ENCODE data around the gene NDUFS3. TPM values are rescaled to one million over a fixed set of nuclear protein-coding genes. Genes with fewer than 3 reads are reported as not detected.

Gene NDUFS3
- total and polyA plus RNA-seq, 10 of the 15 experiments (the other 5 are each of a cell fraction or from before 2014, with no cell fraction given), result 22.3 to 217 (median 125) TPM

- TF ChIP-seq MEF2A (IDR thresholded peaks at IDR 0.05; ENCODE audit: insufficient read depth, low read depth, low read length), result 0 out of 2 replicates have a peak, but pooled peaks have one; percentile 10
- TF ChIP-seq YY1 (IDR thresholded peaks at IDR 0.05; ENCODE audit: low read depth, low read length), result peak; percentile 98
- peak; percentile 43 to 72; a peak in 3 of 4 replicates for TF ChIP-seq SRF (IDR thresholded peaks at IDR 0.05; ENCODE audit: low read depth in 2 of 2, low read length in 2 of 2)
- no peak for TF ChIP-seq HDAC6 (IDR thresholded peaks at IDR 0.05; ENCODE audit: unreplicated experiment)
- TF ChIP-seq NKRF (conservative IDR thresholded peaks at IDR 0.05), result peak; percentile 23
- peak; percentile 49 for TF ChIP-seq NR2C1 (IDR thresholded peaks at IDR 0.05)
- TF ChIP-seq POLR2AphosphoS5 (IDR thresholded peaks at IDR 0.05; ENCODE audit: low read length), result peak; percentile 54; the same call in 1 of the 2 replicates
- no peak for TF ChIP-seq BCL11A (IDR thresholded peaks at IDR 0.05; ENCODE audit: low read depth, low read length)
- peak; percentile 59; the same call in 1 of the 2 replicates for TF ChIP-seq HDGF (IDR thresholded peaks at IDR 0.05)
- peak; percentile 52 to 93; a peak in 2 of 3 replicates for TF ChIP-seq EGR1 (IDR thresholded peaks at IDR 0.05; ENCODE audit: borderline replicate concordance in 1 of 2, low read depth in 2 of 2, low read length in 2 of 2)
- peak; percentile 77 for TF ChIP-seq RELA (IDR thresholded peaks at IDR 0.05; ENCODE audit: borderline replicate concordance, partially characterized antibody)
- TF ChIP-seq KDM1A (IDR thresholded peaks at IDR 0.05; ENCODE audit: borderline replicate concordance), result no peak
- TF ChIP-seq SMAD5 (IDR thresholded peaks at IDR 0.05; ENCODE audit: low read depth), result peak; percentile 59; the same call in 1 of the 2 replicates
- TF ChIP-seq PAX5 (IDR thresholded peaks at IDR 0.05; ENCODE audit: borderline replicate concordance, low read depth, low read length), result peak; percentile 56; the same call in 1 of the 2 replicates
- TF ChIP-seq ELK1 (IDR thresholded peaks at IDR 0.05; ENCODE audit: low read depth, low read length), result peak; percentile 78; the same call in 1 of the 2 replicates
- TF ChIP-seq SP1 (IDR thresholded peaks at IDR 0.05; ENCODE audit: low read depth, low read length), result peak; percentile 77
- TF ChIP-seq TCF12 (IDR thresholded peaks at IDR 0.05; ENCODE audit: low read depth, low read length), result 0 out of 2 replicates have a peak, but pooled peaks have one; percentile 35
- peak; percentile 78; the same call in 1 of the 2 replicates for TF ChIP-seq LARP7 (IDR thresholded peaks at IDR 0.05)
- no peak for TF ChIP-seq USF2 (IDR thresholded peaks at IDR 0.05; ENCODE audit: borderline replicate concordance, low read depth, low read length)
- 0 out of 2 replicates have a peak, but pooled peaks have one; percentile 26 for TF ChIP-seq RUNX3 (IDR thresholded peaks at IDR 0.05; ENCODE audit: low read length)
- no peak; the same call in 1 of the 2 replicates for TF ChIP-seq NRF1 (conservative IDR thresholded peaks at IDR 0.05; ENCODE audit: low read depth, low read length)
- TF ChIP-seq BACH1 (IDR thresholded peaks at IDR 0.05; ENCODE audit: borderline replicate concordance), result peak; percentile 81
- TF ChIP-seq, protein P1, sequence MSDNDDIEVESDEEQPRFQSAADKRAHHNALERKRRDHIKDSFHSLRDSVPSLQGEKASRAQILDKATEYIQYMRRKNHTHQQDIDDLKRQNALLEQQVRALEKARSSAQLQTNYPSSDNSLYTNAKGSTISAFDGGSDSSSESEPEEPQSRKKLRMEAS (IDR thresholded peaks at IDR 0.05; ENCODE audit: low read depth, low read length), result peak; percentile 38; the same call in 1 of the 2 replicates
- 0 out of 2 replicates have a peak, but pooled peaks have one; percentile 33 for TF ChIP-seq ZSCAN29 (IDR thresholded peaks at IDR 0.05)
- peak; percentile 69; the same call in 1 of the 2 replicates for TF ChIP-seq GABPA (IDR thresholded peaks at IDR 0.05; ENCODE audit: low read depth)
- TF ChIP-seq SIX5 (IDR thresholded peaks at IDR 0.05; ENCODE audit: low read depth, low read length, severe bottlenecking), result peak; percentile 34
- peak; percentile 87; the same call in 1 of the 2 replicates for TF ChIP-seq RB1 (IDR thresholded peaks at IDR 0.05; ENCODE audit: borderline replicate concordance)
These were observed 26.1 kb upstream of the NDUFS3 start, which contains the start of gene CELF1 (continued) for GRCh38 chr11:47552566-47553405.
